Cardiac muscle cell (in vitro differentiated cells and primary cell): ENCODE measurements around the gene SMARCC2. TPM values are rescaled to one million over a fixed set of nuclear protein-coding genes. Genes with fewer than 3 reads are reported as not detected.

Source experiments
- DNase-seq, 2 donors: peaks; one replicate each; pipeline versions ENCODE4 v3.0.0 to v3.0.0-alpha.2; 2010 to 2017; ENCODE audit warnings: low read depth in 1 of 2, low spot score in 1 of 2
- H3K27ac ChIP-seq: fragments of 200-600 bp; sonication (generic); 2 replicates; pipeline ENCODE4 v1.5.1; 2016
- H3K27me3 ChIP-seq: fragments of 200-600 bp; sonication (generic); 2 replicates; pipeline ENCODE4 v1.6.0; 2016; ENCODE audit warnings: control low read depth
- H3K36me3 ChIP-seq: fragments of 200-600 bp; sonication (generic); 2 replicates; pipeline ENCODE4 v1.5.1; 2016; ENCODE audit warnings: control low read depth
- H3K4me1 ChIP-seq: fragments of 200-600 bp; sonication (generic); 2 replicates; pipeline ENCODE4 v1.8.1; 2017; ENCODE audit warnings: low read depth, mild to moderate bottlenecking, mixed run types
- H3K4me3 ChIP-seq: fragments of 200-600 bp; sonication (generic); 2 replicates; pipeline ENCODE4 v1.5.1; 2016; ENCODE audit warnings: mild to moderate bottlenecking
- H3K9me3 ChIP-seq: fragments of 200-600 bp; sonication (generic); 2 replicates; pipeline ENCODE4 v1.5.1; 2017; ENCODE audit warnings: low read depth, mild to moderate bottlenecking, control low read depth
- polyA plus RNA-seq: library from polyadenylated mRNA; unstranded; fragments of >200 nt; fragmentation: Nextera tagmentation; extraction: Ambion mirVana; gene quantifications from 2 replicates; pipeline ENCODE4 v1.2.1, GENCODE V29; 2016
- total RNA-seq: library from RNA; depleted of rRNA; stranded (reverse); fragments of >200 nt; gene quantifications from 2 replicates; pipeline ENCODE4 v1.2.3, GENCODE V29; 2016
- TF ChIP-seq, protein P1 (sequence below): IDR thresholded peaks from 2 replicates; pipeline ENCODE4 v1.5.1; 2012; ENCODE audit warnings: low read depth, mild to moderate bottlenecking, low read length

Gene SMARCC2
- total and polyA plus RNA-seq, 2 experiments from 2014 or later = 79.6 to 94.2 TPM

DNA sequence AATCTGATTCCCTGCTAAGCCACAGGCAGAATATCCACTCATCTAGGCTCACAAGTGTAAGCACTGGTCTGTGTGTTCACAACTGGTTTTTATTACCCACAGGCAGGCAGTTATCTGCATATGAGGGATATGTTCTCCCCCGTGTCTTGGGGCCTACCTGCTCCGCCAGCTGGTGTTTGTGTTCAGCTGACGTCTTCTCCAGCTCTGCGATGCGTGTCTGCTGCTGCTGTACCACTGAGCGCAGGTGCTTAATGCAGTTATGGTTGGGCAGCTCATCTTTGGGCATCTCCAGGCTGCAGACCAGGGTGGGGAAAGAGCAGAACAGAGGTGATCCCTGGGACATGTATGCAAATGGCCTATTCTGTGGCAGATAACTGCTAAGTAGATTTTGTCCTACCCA lies 18.7 kb upstream of the SMARCC2 start:
- DNase-seq = no peak
- H3K36me3 ChIP-seq = peaks cover 54% of the 10 kb centered on the region
- peak overlapping the region; percentile 37 for H3K27ac ChIP-seq
- H3K9me3 ChIP-seq = no peaks in the 10 kb centered on the region
- H3K4me1 ChIP-seq = no peaks in the 10 kb centered on the region
- TF ChIP-seq, protein P1, sequence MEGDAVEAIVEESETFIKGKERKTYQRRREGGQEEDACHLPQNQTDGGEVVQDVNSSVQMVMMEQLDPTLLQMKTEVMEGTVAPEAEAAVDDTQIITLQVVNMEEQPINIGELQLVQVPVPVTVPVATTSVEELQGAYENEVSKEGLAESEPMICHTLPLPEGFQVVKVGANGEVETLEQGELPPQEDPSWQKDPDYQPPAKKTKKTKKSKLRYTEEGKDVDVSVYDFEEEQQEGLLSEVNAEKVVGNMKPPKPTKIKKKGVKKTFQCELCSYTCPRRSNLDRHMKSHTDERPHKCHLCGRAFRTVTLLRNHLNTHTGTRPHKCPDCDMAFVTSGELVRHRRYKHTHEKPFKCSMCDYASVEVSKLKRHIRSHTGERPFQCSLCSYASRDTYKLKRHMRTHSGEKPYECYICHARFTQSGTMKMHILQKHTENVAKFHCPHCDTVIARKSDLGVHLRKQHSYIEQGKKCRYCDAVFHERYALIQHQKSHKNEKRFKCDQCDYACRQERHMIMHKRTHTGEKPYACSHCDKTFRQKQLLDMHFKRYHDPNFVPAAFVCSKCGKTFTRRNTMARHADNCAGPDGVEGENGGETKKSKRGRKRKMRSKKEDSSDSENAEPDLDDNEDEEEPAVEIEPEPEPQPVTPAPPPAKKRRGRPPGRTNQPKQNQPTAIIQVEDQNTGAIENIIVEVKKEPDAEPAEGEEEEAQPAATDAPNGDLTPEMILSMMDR = no peak
- H3K27me3 ChIP-seq = no peaks in the 10 kb centered on the region
- no peak overlapping the region for H3K4me3 ChIP-seq

DNA sequence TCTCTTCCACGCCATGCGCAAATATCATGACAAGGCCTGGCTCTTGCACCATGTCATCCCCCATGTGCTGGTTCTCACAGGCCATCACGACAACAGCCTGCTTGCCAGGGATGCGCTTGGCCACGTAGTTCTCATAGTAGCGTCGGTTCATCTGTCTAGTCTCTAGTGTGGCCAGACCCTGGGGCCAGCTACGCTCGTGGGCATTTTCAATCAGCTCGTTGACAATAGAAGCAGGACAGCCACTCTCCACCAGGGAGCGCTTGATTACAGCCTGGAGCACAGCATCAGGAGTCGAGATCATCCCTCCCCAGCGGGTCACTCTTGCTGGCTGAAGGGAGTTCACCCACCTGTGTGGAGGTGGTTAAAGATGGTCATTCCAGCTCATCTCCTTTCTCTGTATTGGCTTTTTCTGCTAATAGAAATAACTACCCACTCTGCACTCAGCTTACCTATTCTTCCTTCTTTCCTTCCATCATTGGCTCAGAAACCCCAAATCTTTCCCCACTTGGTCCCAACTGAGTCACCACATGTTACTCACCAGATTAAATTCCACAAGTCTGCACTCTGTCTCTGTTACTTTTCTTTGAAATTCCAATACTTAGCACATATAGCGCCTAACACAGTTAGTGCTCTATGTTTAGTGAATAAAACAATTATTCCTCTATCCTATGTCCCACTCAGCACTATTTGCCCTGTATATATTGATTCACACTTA lies 17.3 kb upstream of the SMARCC2 start:
- no peaks in the 10 kb centered on the region for H3K9me3 ChIP-seq
- DNase-seq = peak; percentile 64 to 67
- no peaks in the 10 kb centered on the region for H3K27me3 ChIP-seq
- H3K36me3 ChIP-seq = peaks cover 40% of the 10 kb centered on the region
- no peaks in the 10 kb centered on the region for H3K4me1 ChIP-seq
- H3K27ac ChIP-seq = peak overlapping the region; percentile 37
- no peak overlapping the region for H3K4me3 ChIP-seq
- TF ChIP-seq, protein P1 = peak; percentile 72

DNA sequence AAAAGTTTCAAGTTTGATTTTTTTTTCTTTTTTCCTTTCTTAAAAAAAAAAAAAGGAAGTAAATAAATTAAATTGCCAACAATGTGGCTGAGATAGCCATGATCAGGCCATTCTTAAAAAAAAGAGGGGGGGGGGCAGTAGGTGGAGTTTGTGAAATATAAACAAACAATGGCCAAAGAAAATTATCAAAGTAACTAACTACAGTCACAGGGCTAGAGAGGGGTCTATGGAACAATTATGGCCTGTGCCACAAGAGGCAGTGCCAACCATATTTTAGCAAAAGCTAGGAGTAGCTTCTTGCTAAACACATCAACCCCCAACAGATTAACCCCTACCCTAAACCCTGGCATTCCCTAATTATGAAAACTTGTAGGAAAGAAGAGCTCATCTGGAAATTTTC lies 16.2 kb upstream of the SMARCC2 start:
- Histone ChIP-seq H3K27ac (no peak overlapping the region), H3K27me3 (no peaks in the 10 kb centered on the region), H3K9me3 (no peaks in the 10 kb centered on the region), H3K4me1 (no peaks in the 10 kb centered on the region), H3K4me3 (no peak overlapping the region), H3K36me3 (peaks cover 31% of the 10 kb centered on the region)
- TF ChIP-seq, protein P1 = peak; percentile 8
- no peak for DNase-seq

DNA sequence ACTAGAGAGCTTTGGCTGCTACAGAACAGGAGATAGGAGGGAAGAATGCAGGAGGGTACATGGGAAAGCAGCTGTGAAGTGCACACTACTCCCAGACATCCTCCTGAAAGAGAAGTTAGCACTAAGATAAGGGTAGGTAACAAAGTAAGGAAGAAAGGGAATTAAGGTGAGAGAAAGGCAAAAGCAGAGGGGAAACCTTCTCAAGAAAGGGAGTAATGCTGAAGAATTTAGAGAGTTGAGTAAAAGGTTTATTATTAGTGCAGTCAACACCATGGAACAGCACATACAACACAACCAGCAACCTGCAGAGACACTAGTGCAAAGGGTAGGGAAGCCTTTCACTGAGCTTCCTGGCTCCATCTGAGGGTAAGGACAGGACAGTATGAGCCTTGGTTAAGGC lies 15.0 kb upstream of the SMARCC2 start:
- Histone ChIP-seq H3K27me3 (no peaks in the 10 kb centered on the region), H3K4me1 (no peaks in the 10 kb centered on the region), H3K27ac (peak overlapping the region; percentile 40), H3K4me3 (no peak overlapping the region), H3K9me3 (no peaks in the 10 kb centered on the region), H3K36me3 (peaks cover 22% of the 10 kb centered on the region)
- no peak for DNase-seq
- TF ChIP-seq, protein P1 = no peak

DNA sequence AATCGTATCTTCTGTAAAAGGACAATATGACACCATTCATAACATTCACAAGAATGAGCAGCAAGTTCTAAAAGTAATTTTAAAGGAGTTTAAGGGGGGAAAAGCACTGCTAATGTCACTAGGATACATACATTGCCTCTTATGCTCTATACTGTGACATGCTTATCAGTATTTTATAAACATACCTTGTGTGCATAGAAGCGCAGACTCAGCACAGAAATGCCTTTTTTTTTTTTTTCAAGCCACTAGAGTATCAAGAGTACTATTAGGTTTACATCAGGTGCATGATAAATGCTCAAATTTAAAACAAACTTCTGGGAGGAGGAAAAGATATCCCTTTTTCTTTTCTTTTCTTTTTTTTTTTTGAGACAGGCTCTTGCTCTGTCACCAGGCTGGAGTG lies 13.6 kb upstream of the SMARCC2 start:
- Histone ChIP-seq H3K27me3 (no peaks in the 10 kb centered on the region), H3K27ac (peak overlapping the region; percentile 52), H3K9me3 (no peaks in the 10 kb centered on the region), H3K4me3 (no peak overlapping the region), H3K4me1 (no peaks in the 10 kb centered on the region), H3K36me3 (peaks cover 18% of the 10 kb centered on the region)
- TF ChIP-seq, protein P1 = no peak
- no peak for DNase-seq

DNA sequence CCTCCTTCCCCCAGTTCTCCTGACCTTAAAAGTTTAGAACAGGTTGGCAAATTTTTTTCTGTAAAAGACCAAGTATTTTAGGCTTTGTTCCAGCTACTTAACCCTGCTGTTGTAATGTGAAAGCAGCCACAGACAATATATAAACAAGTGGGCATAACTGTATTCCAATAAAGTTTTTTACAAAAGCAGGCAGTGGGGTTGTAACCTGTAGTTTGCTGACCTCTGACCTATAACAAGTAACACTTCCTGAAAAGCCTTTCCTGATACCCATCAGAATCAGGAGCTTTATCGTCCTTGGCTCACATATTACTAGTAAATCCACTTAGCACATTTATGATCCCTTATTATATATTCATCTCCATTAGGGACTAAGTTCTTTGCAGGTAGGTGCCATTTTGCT lies 13.1 kb upstream of the SMARCC2 start:
- Histone ChIP-seq H3K27ac (peak overlapping the region; percentile 52), H3K4me3 (no peak overlapping the region), H3K9me3 (no peaks in the 10 kb centered on the region), H3K4me1 (no peaks in the 10 kb centered on the region), H3K36me3 (peaks cover 13% of the 10 kb centered on the region), H3K27me3 (no peaks in the 10 kb centered on the region)
- TF ChIP-seq, protein P1 = no peak
- DNase-seq = no peak
